ENCODE data around the gene KHDC1L.
"Not testable (repeated sequence)": the region's sequence is repeated elsewhere in the genome, so short reads cannot be mapped to it uniquely, and the experiment has no call there.

The KHDC1L gene

DNA sequence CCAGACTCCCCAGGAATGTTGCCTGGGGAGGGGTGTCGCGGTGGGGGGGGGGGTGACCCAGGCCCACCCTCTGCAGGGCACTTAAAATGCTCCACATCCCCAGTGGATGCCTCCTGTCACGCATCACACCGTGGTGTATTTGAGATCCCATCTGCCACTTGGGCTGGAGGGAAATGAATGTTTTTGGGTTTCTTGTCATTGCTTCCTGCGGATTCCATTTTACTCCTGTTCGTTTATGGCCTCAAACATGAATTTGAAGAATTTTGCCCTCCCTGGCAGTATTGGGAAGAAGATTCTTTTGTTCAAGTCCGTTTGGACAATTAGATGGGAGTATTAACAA lies 38.2 kb upstream of the KHDC1L start:
- DNase-seq (no peak), ATAC-seq (ENCODE audit: insufficient read depth, low read depth) (peak; percentile 27)
- Histone ChIP-seq H3K4me2 (ENCODE audit: insufficient read depth, low read length) (peak overlapping the region; percentile 77), H3K79me2 (ENCODE audit: insufficient read depth, low read length) (peaks cover 55% of the 10 kb centered on the region), H3K36me3 (ENCODE audit: insufficient read depth, low read length) (peaks cover 31% of the 10 kb centered on the region), H3K27ac (ENCODE audit: low read length) (peak overlapping the region; percentile 86), H2AFZ (ENCODE audit: low read depth, low read length) (peak overlapping the region; percentile 96), H3K4me3 (ENCODE audit: low read depth in 1 of 2, low read length in 2 of 2) (peak overlapping the region; percentile 46 to 75), H3K27me3 (ENCODE audit: insufficient read depth, low read length, poor library complexity) (no peaks in the 10 kb centered on the region), H3K9me3 (ENCODE audit: insufficient read depth, low read length, severe bottlenecking) (no peaks in the 10 kb centered on the region), H3K4me1 (ENCODE audit: insufficient read depth, low read length) (peaks cover 38% of the 10 kb centered on the region), H3K9ac (ENCODE audit: low read depth, low read length) (peak overlapping the region; percentile 83), H4K20me1 (ENCODE audit: insufficient read depth, low read length) (no peaks in the 10 kb centered on the region; the same call in 1 of the 2 replicates)
- no peak for TF ChIP-seq CTCF (IDR thresholded peaks at IDR 0.05; ENCODE audit: borderline replicate concordance, extremely low read depth, low read length, poor library complexity, severe bottlenecking)
- no peak for TF ChIP-seq EZH2 (IDR thresholded peaks at IDR 0.05; ENCODE audit: borderline replicate concordance, low read depth, low read length, severe bottlenecking)

DNA sequence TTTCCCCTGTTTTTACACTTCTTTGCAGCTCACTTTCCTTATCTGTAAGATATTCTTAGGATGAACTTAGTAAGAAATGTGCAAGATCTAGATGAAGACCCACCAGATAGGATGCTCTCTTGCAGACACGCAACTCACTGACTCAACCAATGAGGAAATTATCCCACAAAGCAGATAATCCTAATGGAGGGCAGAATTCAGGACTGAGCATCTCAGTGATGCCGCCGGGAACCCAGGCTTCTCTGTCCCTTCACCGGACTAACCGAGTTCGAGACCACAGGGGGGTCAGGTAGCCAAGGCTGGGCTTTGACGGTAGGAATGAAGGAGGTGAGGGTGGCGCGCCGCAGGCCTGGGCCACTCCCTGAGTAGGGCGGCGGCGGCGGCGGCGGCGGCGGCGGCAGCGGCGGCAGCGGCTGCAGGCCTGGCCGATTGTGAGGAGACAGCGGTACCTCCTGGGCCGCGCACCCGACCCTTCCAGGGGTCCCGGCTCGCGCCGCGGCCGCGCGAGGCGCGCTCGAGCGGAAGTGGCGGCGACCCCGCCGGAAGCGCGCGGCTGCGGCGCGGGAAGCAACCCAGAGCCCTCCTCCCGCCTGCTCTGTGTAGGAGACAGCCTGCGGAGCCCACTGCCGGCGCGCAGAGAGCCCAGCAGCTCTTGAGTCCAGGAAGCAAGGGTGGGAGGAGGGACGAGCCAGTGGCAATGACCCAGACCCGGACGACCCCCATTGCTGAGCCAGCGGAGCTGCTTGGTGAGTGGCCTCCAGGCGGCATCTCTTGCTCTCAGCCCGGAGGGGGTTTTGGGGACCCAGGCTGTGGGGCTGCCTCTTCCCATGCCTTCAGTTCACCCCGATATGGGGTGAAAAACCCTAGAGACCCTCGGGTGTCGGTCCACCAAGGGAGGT lies 37.6 kb upstream of the KHDC1L start, which contains the start of gene KHDC1:
Gene KHDC1 (minus strand): TSS at position 526 of the 899 bp plus-strand sequence. CDS start 20,679 bp downstream, outside the sequence.
- Histone ChIP-seq H3K9ac (ENCODE audit: low read depth, low read length) (peak within 1 kb of the TSS; percentile 83), H3K9me3 (ENCODE audit: insufficient read depth, low read length, severe bottlenecking) (no peaks in the 10 kb centered on the region), H3K79me2 (ENCODE audit: insufficient read depth, low read length) (peaks cover 50% of the 10 kb centered on the region), H2AFZ (ENCODE audit: low read depth, low read length) (peak within 1 kb of the TSS; percentile 96), H4K20me1 (ENCODE audit: insufficient read depth, low read length) (no peaks in the 10 kb centered on the region; the same call in 1 of the 2 replicates), H3K36me3 (ENCODE audit: insufficient read depth, low read length) (peaks cover 25% of the 10 kb centered on the region), H3K4me2 (ENCODE audit: insufficient read depth, low read length) (peak within 1 kb of the TSS; percentile 77), H3K4me3 (ENCODE audit: low read depth in 1 of 2, low read length in 2 of 2) (peak within 1 kb of the TSS; percentile 46 to 75), H3K27me3 (ENCODE audit: insufficient read depth, low read length, poor library complexity) (no peaks in the 10 kb centered on the region), H3K4me1 (ENCODE audit: insufficient read depth, low read length) (peaks cover 38% of the 10 kb centered on the region), H3K27ac (ENCODE audit: low read length) (peak within 1 kb of the TSS; percentile 86)
- TF ChIP-seq EZH2 (IDR thresholded peaks at IDR 0.05; ENCODE audit: borderline replicate concordance, low read depth, low read length, severe bottlenecking): no peak
- peak; percentile 44 for TF ChIP-seq CTCF (IDR thresholded peaks at IDR 0.05; ENCODE audit: borderline replicate concordance, extremely low read depth, low read length, poor library complexity, severe bottlenecking)
- ATAC-seq (ENCODE audit: insufficient read depth, low read depth) (peak; percentile 93), DNase-seq (peak; percentile 84)

DNA sequence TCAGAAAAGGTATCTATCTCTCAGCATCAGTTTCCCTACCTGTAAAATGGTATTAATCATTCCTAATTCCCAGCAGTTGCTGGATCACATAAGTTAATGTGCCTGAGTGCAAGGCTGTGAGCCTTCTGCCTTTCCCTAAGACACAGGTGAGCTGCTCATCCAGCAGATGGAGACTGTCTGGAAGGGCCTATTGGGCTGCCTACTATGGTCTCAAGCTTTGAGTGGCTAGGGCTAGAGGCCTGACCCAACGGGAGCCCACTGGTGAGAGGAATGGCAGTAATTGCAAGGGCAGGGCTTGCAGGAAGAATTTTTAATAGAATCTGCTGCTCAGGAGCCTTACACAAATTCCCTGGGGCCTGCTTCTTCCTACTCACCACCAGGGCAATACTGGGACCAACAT lies 33.4 kb upstream of the KHDC1L start:
- H3K4me3 ChIP-seq (ENCODE audit: low read depth in 1 of 2, low read length in 2 of 2): no peak overlapping the region
- H3K27me3 ChIP-seq (ENCODE audit: insufficient read depth, low read length, poor library complexity): no peaks in the 10 kb centered on the region
- no peak for TF ChIP-seq CTCF (IDR thresholded peaks at IDR 0.05; ENCODE audit: borderline replicate concordance, extremely low read depth, low read length, poor library complexity, severe bottlenecking)
- TF ChIP-seq EZH2 (IDR thresholded peaks at IDR 0.05; ENCODE audit: borderline replicate concordance, low read depth, low read length, severe bottlenecking): no peak
- DNase-seq (no peak), ATAC-seq (ENCODE audit: insufficient read depth, low read depth) (no peak)
- no peaks in the 10 kb centered on the region; the same call in 1 of the 2 replicates for H3K36me3 ChIP-seq (ENCODE audit: insufficient read depth, low read length)
- H2AFZ ChIP-seq (ENCODE audit: low read depth, low read length): no peak overlapping the region
- no peaks in the 10 kb centered on the region for H3K9me3 ChIP-seq (ENCODE audit: insufficient read depth, low read length, severe bottlenecking)
- no peak overlapping the region for H3K9ac ChIP-seq (ENCODE audit: low read depth, low read length)
- no peak overlapping the region for H3K27ac ChIP-seq (ENCODE audit: low read length)
- H3K4me1 ChIP-seq (ENCODE audit: insufficient read depth, low read length): peaks cover 12% of the 10 kb centered on the region
- H4K20me1 ChIP-seq (ENCODE audit: insufficient read depth, low read length): no peaks in the 10 kb centered on the region
- no peak overlapping the region for H3K4me2 ChIP-seq (ENCODE audit: insufficient read depth, low read length)
- peaks cover 11% of the 10 kb centered on the region for H3K79me2 ChIP-seq (ENCODE audit: insufficient read depth, low read length)

- ATAC-seq (ENCODE audit: insufficient read depth, low read depth); H3K79me2 ChIP-seq (ENCODE audit: insufficient read depth, low read length); H3K27ac ChIP-seq (ENCODE audit: low read length); H3K36me3 ChIP-seq (ENCODE audit: insufficient read depth, low read length); H3K4me1 ChIP-seq (ENCODE audit: insufficient read depth, low read length); H3K4me2 ChIP-seq (ENCODE audit: insufficient read depth, low read length); H3K4me3 ChIP-seq (ENCODE audit: low read depth in 1 of 2, low read length in 2 of 2); H3K9ac ChIP-seq (ENCODE audit: low read depth, low read length); H4K20me1 ChIP-seq (ENCODE audit: insufficient read depth, low read length); DNase-seq; H2AFZ ChIP-seq (ENCODE audit: low read depth, low read length); H3K9me3 ChIP-seq (ENCODE audit: insufficient read depth, low read length, severe bottlenecking); H3K27me3 ChIP-seq (ENCODE audit: insufficient read depth, low read length, poor library complexity): not testable (repeated sequence)
Observed at GRCh38 chr6:73254323-73254722, 29.0 kb upstream of the KHDC1L start.
